OCI-LY7 (cell line): ENCODE results near the gene WAS. TPM values are rescaled to one million over a fixed set of nuclear protein-coding genes. Genes with fewer than 3 reads are reported as not detected.

ENCODE experiments used
- BruUV-seq: library from RNA; stranded (reverse); fragments of 400-500 nt; replicated peaks from 2 replicates; lab custom pipeline; 2021; lab: Mats Ljungman, UMichigan
- CTCF ChIA-PET: fragments of 300-600 bp; sonication (Branson Sonifier 250); formaldehyde crosslinking; loops from one replicate; lab custom pipeline; 2022; ENCODE audit warnings: antibody characterized with exemption; ENCODE audit not compliant: unreplicated experiment; lab: Charles Lee
- POLR2A ChIA-PET: fragments of 300-600 bp; sonication (Branson Sonifier 250); formaldehyde crosslinking; loops from one replicate; lab custom pipeline; 2022; ENCODE audit warnings: antibody characterized with exemption; lab: Charles Lee
- DNase-seq: peaks from one replicate; pipeline ENCODE4 v3.0.0-alpha.2; 2015; ENCODE audit warnings: low spot score
- H2AFZ ChIP-seq: fragments of 200-600 bp; sonication (generic), shearing (Covaris generic); 2 replicates; pipeline ENCODE4 v1.6.1; 2014; ENCODE audit warnings: mild to moderate bottlenecking, antibody characterized with exemption, low read length, moderate library complexity
- H3K27ac ChIP-seq: fragments of 200-600 bp; sonication (generic); 2 replicates; pipeline ENCODE4 v1.5.1; 2014; ENCODE audit warnings: mixed run types, low read depth, mild to moderate bottlenecking, moderate library complexity, low read length, inconsistent platforms; ENCODE audit not compliant: poor library complexity, severe bottlenecking
- H3K36me3 ChIP-seq: fragments of 200-600 bp; sonication (generic); 2 replicates; pipeline ENCODE4 v1.6.1; 2014; ENCODE audit warnings: mild to moderate bottlenecking, antibody characterized with exemption, low read length, moderate library complexity, mixed read lengths; ENCODE audit not compliant: insufficient read depth
- H3K4me1 ChIP-seq: fragments of 200-600 bp; sonication (generic); 2 replicates; pipeline ENCODE4 v1.5.1; 2014; ENCODE audit warnings: mild to moderate bottlenecking, low read length; ENCODE audit not compliant: insufficient read depth, poor library complexity, severe bottlenecking
- H3K4me2 ChIP-seq: fragments of 200-600 bp; sonication (generic); 2 replicates; pipeline ENCODE4 v1.6.1; 2014; ENCODE audit warnings: mild to moderate bottlenecking, low read length
- H3K4me3 ChIP-seq: fragments of 200-600 bp; sonication (generic); 2 replicates; pipeline ENCODE4 v1.5.1; 2014; ENCODE audit warnings: mild to moderate bottlenecking, low read depth, low read length; ENCODE audit not compliant: poor library complexity, severe bottlenecking
- H3K79me2 ChIP-seq: fragments of 200-600 bp; sonication (generic); 2 replicates; pipeline ENCODE4 v1.6.1; 2016; ENCODE audit warnings: low read depth, mild to moderate bottlenecking, low read length, moderate library complexity, mixed read lengths; ENCODE audit not compliant: insufficient read depth
- H3K9me2 ChIP-seq: fragments of 200-600 bp; sonication (generic); 2 replicates; pipeline ENCODE4 v1.6.1; 2016; ENCODE audit warnings: mild to moderate bottlenecking, low read length, mixed read lengths; ENCODE audit not compliant: insufficient read depth
- H3K9me3 ChIP-seq: fragments of 200-600 bp; sonication (generic); 2 replicates; pipeline ENCODE4 v1.6.1; 2014; ENCODE audit warnings: mild to moderate bottlenecking, mixed run types, low read length, mixed read lengths
- H4K20me1 ChIP-seq: fragments of 200-600 bp; sonication (generic); 2 replicates; pipeline ENCODE4 v1.6.1; 2014; ENCODE audit warnings: mild to moderate bottlenecking, antibody characterized with exemption, low read length, moderate library complexity, mixed read lengths; ENCODE audit not compliant: insufficient read depth
- EZH2phosphoT487 ChIP-seq: fragments of 200-600 bp; sonication (generic); IDR thresholded peaks from 2 replicates; pipeline ENCODE4 v1.6.1; 2018; ENCODE audit warnings: low read depth, borderline replicate concordance, mild to moderate bottlenecking, mixed run types, antibody characterized with exemption, low read length, moderate library complexity, mixed read lengths
- intact Hi-C: fragments of 100-400 bp; cut with micrococcal nuclease; formaldehyde crosslinking; loops from one replicate; pipeline ENCODE4 v1.10.0; 2022; ENCODE audit not compliant: unreplicated experiment
- total RNA-seq, 2 experiments: library from RNA; depleted of rRNA in 1 of 2; stranded (reverse); fragments of >200 nt in 1 of 2; shearing (Covaris generic) in 1 of 2; gene quantifications; 2 replicates each; pipeline ENCODE4 v1.2.3, GENCODE V29; 2014 to 2022
- TF ChIP-seq, protein P1 (sequence below): fragments of 200-600 bp; sonication (generic); conservative IDR thresholded peaks from 2 replicates; pipeline ENCODE4 v1.5.1; 2014; ENCODE audit warnings: mild to moderate bottlenecking, antibody characterized with exemption, low read length, moderate library complexity, mixed read lengths

WAS gene
- total RNA-seq, 2 experiments from 2014 or later, result 43.9 to 87.0 TPM

GRCh38 chrX:48636776-48637175 is 46.8 kb upstream of the WAS start:
- peaks cover 11% of the 10 kb centered on the region for H3K4me1 ChIP-seq
- CTCF ChIA-PET, result no interaction called here
- POLR2A ChIA-PET, result no interaction called here

DNA sequence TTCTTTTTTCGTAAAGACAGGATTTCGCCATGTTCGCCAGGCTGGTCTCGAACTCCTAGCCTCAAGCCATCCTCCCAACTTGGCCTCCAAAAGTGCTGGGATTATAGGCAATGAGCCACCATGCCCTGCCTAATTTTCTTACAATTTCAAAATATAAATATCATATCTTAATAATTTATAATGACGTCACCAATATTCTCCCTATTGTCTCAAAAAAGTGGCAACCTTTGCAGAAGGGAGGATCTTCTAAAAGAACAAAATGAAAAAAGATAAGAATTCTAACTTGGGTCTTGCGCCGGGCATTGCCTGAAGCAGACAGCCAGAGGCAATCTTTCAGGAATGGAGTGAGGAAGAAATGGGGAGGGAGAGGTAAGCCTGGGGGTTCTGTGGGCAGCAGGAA is 37.9 kb upstream of the WAS start:
- no peaks in the 10 kb centered on the region for H3K36me3 ChIP-seq
- no peak overlapping the region for H3K4me2 ChIP-seq
- H4K20me1 ChIP-seq, result no peaks in the 10 kb centered on the region
- no peaks in the 10 kb centered on the region for H3K9me3 ChIP-seq
- ChIA-PET CTCF (no interaction called here), POLR2A (no interaction called here)
- no peak overlapping the region for H3K4me3 ChIP-seq
- intact Hi-C loops, result loop anchor here (5.0 kb wide), 1 partner anchor 247 kb away; no protein-coding TSS in a partner anchor
- peaks cover 5% of the 10 kb centered on the region for H3K4me1 ChIP-seq
- no peak overlapping the region for H2AFZ ChIP-seq
- H3K79me2 ChIP-seq, result no peaks in the 10 kb centered on the region
- DNase-seq, result no peak
- no peak overlapping the region for H3K27ac ChIP-seq
- BruUV-seq, result no TSS peak
- no peak for TF ChIP-seq EZH2phosphoT487
- TF ChIP-seq, protein P1, sequence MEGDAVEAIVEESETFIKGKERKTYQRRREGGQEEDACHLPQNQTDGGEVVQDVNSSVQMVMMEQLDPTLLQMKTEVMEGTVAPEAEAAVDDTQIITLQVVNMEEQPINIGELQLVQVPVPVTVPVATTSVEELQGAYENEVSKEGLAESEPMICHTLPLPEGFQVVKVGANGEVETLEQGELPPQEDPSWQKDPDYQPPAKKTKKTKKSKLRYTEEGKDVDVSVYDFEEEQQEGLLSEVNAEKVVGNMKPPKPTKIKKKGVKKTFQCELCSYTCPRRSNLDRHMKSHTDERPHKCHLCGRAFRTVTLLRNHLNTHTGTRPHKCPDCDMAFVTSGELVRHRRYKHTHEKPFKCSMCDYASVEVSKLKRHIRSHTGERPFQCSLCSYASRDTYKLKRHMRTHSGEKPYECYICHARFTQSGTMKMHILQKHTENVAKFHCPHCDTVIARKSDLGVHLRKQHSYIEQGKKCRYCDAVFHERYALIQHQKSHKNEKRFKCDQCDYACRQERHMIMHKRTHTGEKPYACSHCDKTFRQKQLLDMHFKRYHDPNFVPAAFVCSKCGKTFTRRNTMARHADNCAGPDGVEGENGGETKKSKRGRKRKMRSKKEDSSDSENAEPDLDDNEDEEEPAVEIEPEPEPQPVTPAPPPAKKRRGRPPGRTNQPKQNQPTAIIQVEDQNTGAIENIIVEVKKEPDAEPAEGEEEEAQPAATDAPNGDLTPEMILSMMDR, result no peak
- H3K9me2 ChIP-seq, result no peaks in the 10 kb centered on the region

More at GRCh38 chrX:48636776-48637175, 46.8 kb upstream of the WAS start:
- Histone ChIP-seq H3K4me2 (no peak overlapping the region), H2AFZ (peak overlapping the region; percentile 64), H3K27ac (no peak overlapping the region), H3K9me3 (no peaks in the 10 kb centered on the region), H3K36me3 (no peaks in the 10 kb centered on the region), H3K79me2 (no peaks in the 10 kb centered on the region), H4K20me1 (no peaks in the 10 kb centered on the region), H3K9me2 (no peaks in the 10 kb centered on the region), H3K4me3 (no peak overlapping the region)
- no peak for DNase-seq
- intact Hi-C loops, result no loop called here
- TF ChIP-seq EZH2phosphoT487, result no peak
- TF ChIP-seq, protein P1, result no peak
- no TSS peak for BruUV-seq

DNA sequence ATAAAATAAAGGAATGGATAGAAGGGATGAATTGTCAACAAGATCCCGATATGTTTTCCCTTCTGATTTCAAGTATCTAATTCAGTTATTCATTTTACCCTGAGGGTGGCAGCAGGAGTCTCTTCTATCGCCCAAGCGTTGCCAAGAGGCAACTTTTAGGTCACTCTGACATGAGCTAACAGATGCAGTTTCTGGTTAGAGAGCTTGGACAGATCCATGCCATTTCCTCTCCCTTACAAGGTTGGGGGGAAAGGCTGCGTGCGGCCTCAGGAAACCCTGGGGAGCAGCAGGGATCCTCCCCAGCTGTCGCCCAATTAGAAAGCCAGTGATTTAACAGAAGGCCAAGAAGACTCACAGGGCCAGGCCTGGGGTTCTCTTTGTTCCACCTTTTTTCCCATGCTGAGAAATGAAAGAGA is 35.3 kb upstream of the WAS start:
- no peak overlapping the region for H3K4me3 ChIP-seq
- POLR2A ChIA-PET, result interaction anchor here (0.6 to 1.7 kb wide), 4 partner anchors 28 to 249 kb away, joined by 3 to 10 read pairs (median 4); partner anchors contain the start of genes HDAC6, PQBP1 and TIMM17B
- no peaks in the 10 kb centered on the region for H4K20me1 ChIP-seq
- no peaks in the 10 kb centered on the region for H3K36me3 ChIP-seq
- H3K9me2 ChIP-seq, result no peaks in the 10 kb centered on the region
- H3K4me2 ChIP-seq, result no peak overlapping the region
- H3K9me3 ChIP-seq, result no peaks in the 10 kb centered on the region
- H3K27ac ChIP-seq, result no peak overlapping the region
- DNase-seq, result peak; percentile 71
- BruUV-seq, result no TSS peak
- H3K4me1 ChIP-seq, result peaks cover 7% of the 10 kb centered on the region
- intact Hi-C loops, result loop anchor here (2.0 to 5.0 kb wide), 2 partner anchors 48 to 244 kb away; partner anchors contain the start of gene SUV39H1
- peak overlapping the region; percentile 50; the same call in 1 of the 2 replicates for H2AFZ ChIP-seq
- H3K79me2 ChIP-seq, result no peaks in the 10 kb centered on the region
- TF ChIP-seq, protein P1, result peak; percentile 71
- TF ChIP-seq EZH2phosphoT487, result no peak
- CTCF ChIA-PET, result interaction anchor here (0.9 to 1.1 kb wide), 2 partner anchors 89 to 153 kb away, joined by 3 read pairs; partner anchors contain the start of gene HDAC6
